Adrenal gland (tissue), 5 donors: ENCODE measurements around the gene STK39.

ENCODE experiments used
- CTCF ChIP-seq, 6 experiments: fragments of 450-650 bp in 4 of 6; fragments of 200-600 bp in 2 of 6; sonication (generic) in 1 of 6; IDR thresholded peaks; 1 replicate in 5 of 6; 2 replicates in 1 of 6; pipeline versions ENCODE4 v1.5.1 to v1.8.0; 2016 to 2021; ENCODE audit warnings: antibody characterized with exemption in 6 of 6, mild to moderate bottlenecking in 2 of 6, moderate library complexity in 1 of 6
- POLR2A ChIP-seq, 2 donors: fragments of 450-650 bp; IDR thresholded peaks; one replicate each; pipeline ENCODE4 v1.6.1; 2017; ENCODE audit warnings: antibody characterized with exemption in 2 of 2, mild to moderate bottlenecking in 2 of 2, moderate library complexity in 1 of 2
- donor health status: DM: no; HTN: no; CAD: no.

- TF ChIP-seq CTCF (IDR thresholded peaks at IDR 0.05): no peak
- no peak for TF ChIP-seq POLR2A (IDR thresholded peaks at IDR 0.05)
Measured at GRCh38 chr2:167950571-167950970, 296.8 kb downstream of the STK39 start.
